Stimulated activated CD4-positive, alpha-beta T cell treated with anti-CD3 and anti-CD28 coated beads, TNF-alpha, amount 100 ng/mL, for 24 hours (primary cell): Measurements from ENCODE around the gene PDZD2.
"Not testable (repeated sequence)": the region's sequence is repeated elsewhere in the genome, so short reads cannot be mapped to it uniquely, and the experiment has no call there.

ENCODE experiments used
- DNase-seq, 3 experiments: peaks; one replicate each; pipeline ENCODE4 v3.0.0-alpha.2; 2020; ENCODE audit warnings: low read depth in 3 of 3

The PDZD2 gene

DNA sequence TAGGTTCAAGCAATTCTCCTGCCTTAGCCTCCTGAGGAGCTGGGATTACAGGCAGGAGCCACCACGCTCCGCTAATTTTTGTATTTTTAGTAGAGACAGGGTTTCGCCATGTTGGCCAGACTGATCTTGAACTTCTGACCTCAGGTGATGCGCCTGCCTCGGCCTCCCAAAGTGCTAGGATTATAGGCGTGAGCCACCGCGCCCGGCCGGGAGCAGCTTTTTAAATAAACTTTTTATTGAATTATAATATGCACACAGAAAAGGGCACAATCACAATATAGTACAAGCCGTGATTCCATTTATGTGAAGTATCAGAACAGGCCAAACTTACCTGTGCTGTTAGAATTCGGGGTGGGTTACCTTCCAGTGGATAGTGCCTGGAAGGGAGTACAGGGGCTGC is 93.9 kb downstream of the PDZD2 start:
- DNase-seq, result not testable (repeated sequence)

- no peak for DNase-seq
These were observed 94.4 kb downstream of the PDZD2 start for GRCh38 chr5:31733371-31733770.

- no peak for DNase-seq
These were observed 97.2 kb downstream of the PDZD2 start for GRCh38 chr5:31736127-31736526.

- no peak for DNase-seq
These were observed 99.3 kb downstream of the PDZD2 start for GRCh38 chr5:31738199-31738598.

GRCh38 chr5:31741496-31741895 is 102.6 kb downstream of the PDZD2 start:
- DNase-seq, result no peak

DNA sequence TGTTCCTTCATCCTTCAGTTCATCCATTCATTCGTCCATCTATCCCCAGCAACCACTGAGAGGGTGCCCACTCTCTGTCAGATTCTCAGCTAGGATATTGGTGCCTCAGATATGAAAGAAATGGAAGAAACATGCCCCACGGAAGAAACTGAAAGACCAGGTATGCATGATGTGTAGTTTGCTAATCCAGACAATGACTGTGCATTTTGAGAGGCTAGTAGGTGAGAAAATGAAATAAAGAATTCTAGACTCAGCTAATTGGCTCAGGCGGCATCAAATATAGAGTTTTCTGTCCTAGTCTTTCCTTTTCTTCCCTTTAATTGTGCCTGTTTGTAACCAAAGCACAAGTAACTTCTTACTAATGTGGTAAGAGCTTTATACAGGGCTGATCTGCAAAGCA is 104.7 kb downstream of the PDZD2 start:
- no peak for DNase-seq

GRCh38 chr5:31748458-31749172 is 109.7 kb downstream of the PDZD2 start:
- no peak for DNase-seq

DNA sequence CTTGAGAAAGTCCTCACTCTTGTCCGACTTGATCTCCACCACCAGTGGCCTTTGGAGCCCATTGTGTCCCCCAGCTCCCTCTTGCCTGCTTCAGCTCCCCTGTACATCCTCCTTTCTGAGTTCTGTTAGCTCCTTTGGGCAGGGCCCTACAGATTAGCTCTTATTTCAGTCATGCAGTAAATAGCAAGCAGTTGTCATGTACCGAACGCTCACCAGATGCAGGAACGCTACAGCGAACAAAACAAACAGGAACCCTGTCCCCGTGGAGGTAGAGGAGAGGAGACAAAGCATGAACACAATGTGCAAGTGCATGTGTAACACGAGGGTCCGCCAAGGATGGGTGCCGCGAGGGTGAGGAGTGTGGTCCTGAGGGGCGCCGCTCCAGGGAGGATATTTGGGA is 111.3 kb downstream of the PDZD2 start:
- DNase-seq, result no peak

DNA sequence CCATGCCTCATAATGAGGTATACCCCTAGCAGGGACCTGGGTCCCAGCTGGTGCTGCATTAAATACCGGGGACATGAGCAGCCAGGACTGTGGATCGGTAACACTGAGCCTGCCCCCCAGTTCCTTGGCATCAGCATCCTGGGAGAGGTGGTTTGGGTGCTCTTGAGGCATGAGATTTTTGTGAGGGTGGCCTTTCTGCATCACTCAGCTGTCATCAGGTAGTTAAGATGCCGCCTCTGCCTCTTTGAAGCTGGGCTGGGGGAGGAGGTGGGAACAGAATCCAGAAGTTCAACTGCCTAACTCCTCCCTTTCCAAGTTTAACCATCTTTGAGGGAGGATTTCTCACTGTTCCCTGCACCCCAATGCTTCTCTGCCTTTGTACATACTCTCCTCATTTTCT is 112.7 kb downstream of the PDZD2 start:
- no peak for DNase-seq

DNA sequence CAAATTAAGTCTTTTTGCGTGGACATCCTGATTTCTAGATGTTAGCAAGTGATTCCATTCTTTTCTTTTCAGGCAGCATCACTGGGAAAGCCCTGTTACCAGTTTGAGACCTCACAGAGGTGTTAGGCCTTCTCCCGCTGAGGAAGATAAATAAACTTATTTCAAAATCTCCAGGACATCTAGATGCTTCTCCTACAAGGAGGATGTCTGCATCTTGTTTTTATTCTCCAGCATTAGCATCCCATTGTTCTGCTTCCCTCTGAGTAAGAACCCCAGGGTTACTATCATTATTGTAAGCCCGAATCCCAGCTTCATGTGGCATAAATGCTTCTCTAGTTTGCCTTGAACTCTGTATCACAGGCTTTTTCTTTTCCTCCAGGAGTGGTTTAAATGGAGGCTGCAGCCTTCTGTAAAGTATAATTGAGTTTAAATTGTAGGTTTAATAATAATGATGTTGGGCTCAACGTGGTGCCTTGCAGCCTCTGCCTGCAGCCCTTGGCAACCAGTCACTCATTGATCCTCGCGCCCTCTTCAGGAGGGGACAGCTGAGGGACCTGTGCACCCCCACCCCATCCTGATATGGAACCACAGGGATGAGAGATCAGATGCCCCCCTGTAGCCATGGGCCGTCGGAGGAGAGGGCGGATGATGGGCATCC is 114.9 kb downstream of the PDZD2 start:
- DNase-seq, result no peak

DNA sequence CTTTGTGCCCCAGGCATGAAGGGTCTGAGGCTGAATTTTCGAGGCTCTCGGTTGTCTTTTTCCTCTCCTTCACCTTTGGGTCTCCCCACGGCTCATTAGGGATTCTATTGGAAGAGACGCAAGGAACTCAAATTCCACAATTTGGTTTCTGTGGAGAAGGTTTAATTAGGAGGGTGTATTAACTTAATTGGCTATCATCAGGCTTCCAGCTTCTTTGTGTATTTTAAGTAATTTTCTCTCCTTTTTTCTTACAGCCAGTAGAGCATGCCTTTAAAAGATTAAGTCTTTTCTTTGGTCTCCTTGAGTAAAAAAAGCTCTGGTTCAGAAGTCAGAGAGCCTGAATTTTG is 115.4 kb downstream of the PDZD2 start:
- no peak for DNase-seq

- no peak for DNase-seq
These were observed 116.1 kb downstream of the PDZD2 start for GRCh38 chr5:31754741-31755675.

- no peak for DNase-seq
These were observed 116.8 kb downstream of the PDZD2 start for GRCh38 chr5:31755676-31756230.

- DNase-seq, result no peak
These were observed 118.9 kb downstream of the PDZD2 start for GRCh38 chr5:31757806-31758205.

- DNase-seq, result no peak
These were observed 120.0 kb downstream of the PDZD2 start for GRCh38 chr5:31758803-31759425.

GRCh38 chr5:31759925-31760324 is 121.0 kb downstream of the PDZD2 start:
- no peak for DNase-seq

DNA sequence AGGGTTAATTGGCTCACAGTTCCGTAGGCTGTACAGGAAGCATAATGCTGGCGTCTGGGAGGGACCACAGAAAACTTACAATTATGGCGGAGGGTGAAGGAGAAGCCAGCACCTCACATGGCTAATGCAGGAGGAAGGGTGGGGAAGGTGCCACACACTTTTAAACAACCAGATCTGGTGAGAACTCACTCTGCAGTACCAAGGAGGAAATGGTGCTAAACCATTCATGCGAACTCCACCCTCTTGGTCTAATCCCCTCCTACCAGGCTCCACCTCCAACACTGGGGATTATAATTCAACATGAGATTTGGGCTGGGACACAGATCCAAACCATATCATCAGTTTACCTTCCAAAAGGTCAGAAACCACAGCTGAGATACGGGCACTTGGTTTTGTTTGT is 122.9 kb downstream of the PDZD2 start:
- DNase-seq, result no peak

DNA sequence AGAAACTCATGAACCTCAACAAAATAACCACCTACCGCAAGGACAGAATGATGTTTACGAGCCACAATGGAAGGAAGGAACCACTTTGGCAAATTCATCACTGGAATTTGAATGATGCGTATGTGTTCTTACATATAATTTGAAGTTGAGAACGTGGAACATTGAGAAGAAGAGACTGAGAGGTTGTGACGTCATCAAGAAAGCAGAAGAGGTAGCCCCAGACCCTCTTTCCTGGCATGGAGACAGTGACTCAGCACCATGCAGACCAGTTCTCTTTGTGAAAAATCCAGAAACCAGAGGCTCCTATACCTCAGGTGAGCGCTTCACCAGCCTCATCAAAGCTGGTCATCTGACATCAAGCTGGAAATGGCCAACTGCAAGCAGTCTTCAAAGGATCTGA is 124.5 kb downstream of the PDZD2 start:
- DNase-seq, result no peak

GRCh38 chr5:31764687-31765086 is 125.8 kb downstream of the PDZD2 start:
- not testable (repeated sequence) for DNase-seq

DNA sequence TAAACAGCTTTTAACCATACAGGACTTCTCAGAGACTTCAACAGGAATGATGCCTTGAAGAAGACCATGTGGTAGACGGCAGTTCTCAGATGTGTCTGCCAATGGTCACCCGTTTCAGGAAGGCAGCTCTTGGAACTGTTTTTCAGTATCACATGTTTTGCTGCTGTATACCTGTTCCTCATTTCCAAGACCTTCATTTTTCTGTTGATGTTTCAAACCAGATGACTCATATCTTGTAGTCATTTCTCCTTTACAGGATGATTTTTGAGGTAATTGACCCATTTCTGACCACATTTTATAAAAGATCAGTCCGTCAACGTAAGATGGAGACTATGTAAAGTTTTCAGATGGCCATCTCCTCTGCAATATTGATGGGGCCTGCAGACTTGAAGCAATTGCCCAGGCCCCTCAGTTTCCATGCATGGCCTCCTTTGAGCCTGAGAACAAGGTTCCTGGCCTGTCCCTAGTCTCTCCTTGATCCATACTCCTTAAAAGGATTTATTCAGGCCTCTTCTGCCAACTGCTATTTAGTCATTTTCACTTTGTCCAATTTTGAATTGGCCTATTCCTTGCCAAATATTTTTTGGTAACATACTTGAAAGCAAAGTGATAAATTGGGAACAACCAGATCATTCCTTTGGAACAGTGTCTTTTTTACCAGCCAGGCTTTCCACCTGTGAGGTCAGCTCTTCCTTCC is 128.6 kb downstream of the PDZD2 start:
- DNase-seq, result no peak

DNA sequence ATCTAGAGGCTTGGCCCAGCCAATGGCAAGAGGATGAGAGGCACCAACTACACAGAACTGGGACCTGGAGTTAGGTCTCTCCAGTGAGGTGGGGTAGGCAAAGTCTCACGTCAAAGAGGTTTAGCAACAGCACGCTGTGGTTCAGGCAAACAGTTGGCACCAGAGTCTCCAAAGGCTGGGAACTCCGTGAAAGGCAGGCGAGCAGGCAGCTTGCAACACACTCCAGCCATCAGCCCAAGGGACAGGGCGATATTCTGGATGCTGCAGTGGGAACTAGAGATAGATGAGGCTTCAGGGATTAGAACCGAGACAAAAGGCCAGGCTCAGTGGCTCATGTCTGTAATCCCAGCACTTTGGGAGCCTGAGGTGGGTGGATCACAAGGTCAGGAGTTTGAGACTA is 129.1 kb downstream of the PDZD2 start:
- no peak for DNase-seq
